Naive thymus-derived CD4-positive, alpha-beta T cell (primary cell): ENCODE data around the gene RNASE9. TPM values are rescaled to one million over a fixed set of nuclear protein-coding genes. Genes with fewer than 3 reads are reported as not detected.
A peak's percentile ranks its signal among the peaks of the same experiment; 100 is the strongest.
"Not testable (repeated sequence)": the region's sequence is repeated elsewhere in the genome, so short reads cannot be mapped to it uniquely, and the experiment has no call there.

Source experiments
- ATAC-seq: fragments of 150-1000 bp; cut with Tn5 transposase; 2 replicates; pipeline ENCODE4 v1.10.0; 2021; ENCODE audit warnings: mild to moderate bottlenecking, moderate library complexity
- CTCF ChIA-PET: fragments of 350-600 bp; sonication (Branson Sonifier 250); formaldehyde crosslinking; loops from one replicate; lab custom pipeline; 2021; ENCODE audit warnings: antibody characterized with exemption; lab: Charles Lee
- POLR2A ChIA-PET: fragments of 350-600 bp; sonication (Branson Sonifier 250); formaldehyde crosslinking; loops from one replicate; lab custom pipeline; 2021; ENCODE audit warnings: antibody characterized with exemption, inconsistent platforms; lab: Charles Lee
- DNase-seq, 9 donors: peaks; one replicate each; pipeline versions ENCODE4 v3.0.0 to v3.0.0-alpha.2; 2020 to 2022; ENCODE audit warnings: mixed read lengths in 1 of 9
- H3K27ac ChIP-seq: one replicate; pipeline ENCODE4 v1.7.0; 2013; ENCODE audit warnings: mild to moderate bottlenecking, low read depth, low read length, moderate library complexity
- H3K27me3 ChIP-seq, 2 donors: one replicate each; pipeline ENCODE4 v1.7.0; 2013; ENCODE audit warnings: low read length in 2 of 2, mild to moderate bottlenecking in 2 of 2, moderate library complexity in 2 of 2; ENCODE audit not compliant: control insufficient read depth in 2 of 2, insufficient read depth in 2 of 2
- H3K36me3 ChIP-seq, 3 experiments: 1 replicate in 2 of 3; 2 replicates in 1 of 3; pipeline ENCODE4 v1.7.0; 2013; ENCODE audit warnings: low read length in 3 of 3, mild to moderate bottlenecking in 3 of 3, moderate library complexity in 1 of 3; ENCODE audit not compliant: insufficient read depth in 3 of 3, control insufficient read depth in 2 of 3
- H3K4me1 ChIP-seq, 2 donors: one replicate each; pipeline ENCODE4 v1.7.0; 2013; ENCODE audit warnings: low read length in 2 of 2, mild to moderate bottlenecking in 2 of 2, moderate library complexity in 1 of 2; ENCODE audit not compliant: control insufficient read depth in 2 of 2, insufficient read depth in 2 of 2
- H3K4me3 ChIP-seq: 2 replicates; pipeline ENCODE4 v1.7.0; 2013; ENCODE audit warnings: mild to moderate bottlenecking, low read length
- H3K9me3 ChIP-seq, 3 experiments: 1 replicate in 2 of 3; 2 replicates in 1 of 3; pipeline ENCODE4 v1.7.0; 2013; ENCODE audit warnings: low read length in 3 of 3; ENCODE audit not compliant: control insufficient read depth in 2 of 3
- H3K27ac Mint-ChIP-seq, 9 donors: one replicate each; pipeline ENCODE4 v1.8.0; 2020 to 2022; ENCODE audit warnings: mixed read lengths in 9 of 9, mild to moderate bottlenecking in 8 of 9, moderate library complexity in 5 of 9, inconsistent platforms in 2 of 9
- H3K27me3 Mint-ChIP-seq, 5 donors: one replicate each; pipeline ENCODE4 v1.8.0; 2021 to 2022; ENCODE audit warnings: mixed read lengths in 5 of 5, mild to moderate bottlenecking in 1 of 5
- H3K36me3 Mint-ChIP-seq, 5 donors: one replicate each; pipeline ENCODE4 v1.8.0; 2020 to 2022; ENCODE audit warnings: mixed read lengths in 5 of 5, mild to moderate bottlenecking in 3 of 5, inconsistent platforms in 1 of 5
- H3K4me1 Mint-ChIP-seq, 7 donors: one replicate each; pipeline ENCODE4 v1.8.0; 2020 to 2022; ENCODE audit warnings: mixed read lengths in 7 of 7, mild to moderate bottlenecking in 3 of 7, inconsistent platforms in 1 of 7
- H3K4me3 Mint-ChIP-seq, 10 donors: one replicate each; pipeline ENCODE4 v1.8.0; 2020 to 2022; ENCODE audit warnings: mild to moderate bottlenecking in 10 of 10, mixed read lengths in 10 of 10, moderate library complexity in 6 of 10, inconsistent platforms in 2 of 10
- H3K9me3 Mint-ChIP-seq, 11 donors: one replicate each; pipeline ENCODE4 v1.8.0; 2020 to 2022; ENCODE audit warnings: mixed read lengths in 11 of 11, mild to moderate bottlenecking in 4 of 11, inconsistent platforms in 1 of 11, moderate library complexity in 1 of 11
- intact Hi-C, 2 donors: fragments of 100-400 bp; cut with micrococcal nuclease; formaldehyde crosslinking; loops; one replicate each; pipeline ENCODE4 v1.15.1; 2023
- polyA plus RNA-seq, 2 donors: library from polyadenylated mRNA; unstranded; fragments of 300-500 nt; fragmentation: Illumina TruSeq; gene quantifications; one replicate each; pipeline ENCODE4 v1.2.3, GENCODE V29; 2021
- total RNA-seq, 6 experiments: library from RNA in 5 of 6; stranded (reverse) in 5 of 6; gene quantifications; 1 replicate in 5 of 6; 2 replicates in 1 of 6; pipeline ENCODE4 v1.2.3 and lab custom pipeline; 2021 to 2026

Gene RNASE9
- total and polyA plus RNA-seq, 7 experiments from 2014 or later = not detected

GRCh38 chr14:20595726-20596125 is 34.9 kb upstream of the RNASE9 start:
- Mint-ChIP-seq H3K27me3 (peaks cover 0 to 14% (median 0%) of the 10 kb centered on the region in 5 donors), H3K4me1 (peaks cover 0 to 12% (median 7%) of the 10 kb centered on the region in 7 donors)
- H3K9me3 Mint-ChIP-seq, H3K27me3 ChIP-seq, DNase-seq, H3K4me3 Mint-ChIP-seq, H3K36me3 ChIP-seq, CTCF ChIA-PET, H3K36me3 Mint-ChIP-seq, POLR2A ChIA-PET, H3K27ac ChIP-seq, ATAC-seq, H3K4me3 ChIP-seq, H3K4me1 ChIP-seq, H3K9me3 ChIP-seq, H3K27ac Mint-ChIP-seq, intact Hi-C loops: not testable (repeated sequence)

- no peak for ATAC-seq
- POLR2A ChIA-PET = no interaction called here
Measured at GRCh38 chr14:20592574-20592973, 31.7 kb upstream of the RNASE9 start.

GRCh38 chr14:20591235-20591634 is 30.4 kb upstream of the RNASE9 start, which contains the start of gene RNASE12:
Gene RNASE12 (minus strand): TSS chr14:20591376. CDS start chr14:20590723, 653 bp downstream.
- peaks cover 0 to 2% (median 0%) of the 10 kb centered on the region in 11 donors for H3K9me3 Mint-ChIP-seq
- H3K9me3 ChIP-seq = no peaks in the 10 kb centered on the region
- peaks cover 0 to 12% (median 7%) of the 10 kb centered on the region in 7 donors for H3K4me1 Mint-ChIP-seq
- H3K4me3 Mint-ChIP-seq = no peak within 1 kb of the TSS
- DNase-seq (no peak), ATAC-seq (no peak)
- CTCF ChIA-PET = no interaction called here
- no peak within 1 kb of the TSS for H3K27ac Mint-ChIP-seq
- peaks cover 0 to under 1% (median 0%) of the 10 kb centered on the region in 5 donors for H3K36me3 Mint-ChIP-seq
- H3K4me3 ChIP-seq = no peak within 1 kb of the TSS
- H3K27ac ChIP-seq = no peak within 1 kb of the TSS
- no peaks in the 10 kb centered on the region for H3K27me3 ChIP-seq
- intact Hi-C loops = no loop called here
- H3K36me3 ChIP-seq = no peaks in the 10 kb centered on the region
- H3K4me1 ChIP-seq = no peaks in the 10 kb centered on the region
- POLR2A ChIA-PET = no interaction called here
- H3K27me3 Mint-ChIP-seq = peaks cover 0 to 18% (median 4%) of the 10 kb centered on the region in 5 donors

More at GRCh38 chr14:20592574-20592973, 31.7 kb upstream of the RNASE9 start:
- peaks cover 0 to 2% (median 0%) of the 10 kb centered on the region in 11 donors for H3K9me3 Mint-ChIP-seq
- intact Hi-C loops = no loop called here
- peaks cover 0 to 18% (median 3%) of the 10 kb centered on the region in 5 donors for H3K27me3 Mint-ChIP-seq
- Histone ChIP-seq H3K4me1 (no peaks in the 10 kb centered on the region), H3K27ac (no peak overlapping the region), H3K36me3 (no peaks in the 10 kb centered on the region), H3K4me3 (no peak overlapping the region), H3K9me3 (no peaks in the 10 kb centered on the region), H3K27me3 (no peaks in the 10 kb centered on the region)
- H3K4me1 Mint-ChIP-seq = peaks cover 0 to 12% (median 7%) of the 10 kb centered on the region in 7 donors
- H3K4me3 Mint-ChIP-seq = no peak overlapping the region
- CTCF ChIA-PET = interaction anchor here (0.7 kb wide), 1 partner anchor 179 kb away, joined by 5 read pairs; the partner anchor contains the start of gene TEP1
- H3K36me3 Mint-ChIP-seq = no peaks in the 10 kb centered on the region
- H3K27ac Mint-ChIP-seq = no peak overlapping the region
- no peak for DNase-seq

GRCh38 chr14:20587489-20588154 is 26.8 kb upstream of the RNASE9 start, which contains the start of gene RNASE11:
Gene RNASE11 (minus strand): TSS chr14:20588001.
- H3K27ac ChIP-seq = no peak within 1 kb of the TSS
- ChIA-PET CTCF (interaction anchor here (0.5 kb wide), 1 partner anchor 285 kb away, joined by 3 read pairs; no protein-coding TSS in a partner anchor), POLR2A (interaction anchor here (0.5 kb wide), 1 partner anchor 136 kb away, joined by 3 read pairs; no protein-coding TSS in a partner anchor)
- no peaks in the 10 kb centered on the region for H3K27me3 ChIP-seq
- Mint-ChIP-seq H3K27ac (peak within 1 kb of the TSS in 2 of 9 donors; percentile 9 to 29), H3K4me1 (peaks cover 0 to 8% (median 4%) of the 10 kb centered on the region in 7 donors), H3K9me3 (peaks cover 0 to 10% (median 2%) of the 10 kb centered on the region in 11 donors), H3K27me3 (peaks cover 0 to 22% (median 5%) of the 10 kb centered on the region in 5 donors), H3K36me3 (peaks cover 0 to 6% (median 0%) of the 10 kb centered on the region in 5 donors), H3K4me3 (no peak within 1 kb of the TSS)
- no peaks in the 10 kb centered on the region for H3K36me3 ChIP-seq
- H3K9me3 ChIP-seq = no peaks in the 10 kb centered on the region
- no peak within 1 kb of the TSS for H3K4me3 ChIP-seq
- no peak for DNase-seq
- ATAC-seq = no peak
- intact Hi-C loops = no loop called here
- no peaks in the 10 kb centered on the region for H3K4me1 ChIP-seq

GRCh38 chr14:20583908-20584307 is 23.1 kb upstream of the RNASE9 start:
- Mint-ChIP-seq H3K4me3 (no peak overlapping the region), H3K9me3 (peaks cover 0 to 10% (median 2%) of the 10 kb centered on the region in 11 donors), H3K27me3 (peaks cover 0 to 8% (median 5%) of the 10 kb centered on the region in 5 donors), H3K27ac (no peak overlapping the region), H3K36me3 (peaks cover 0 to 6% (median 0%) of the 10 kb centered on the region in 5 donors), H3K4me1 (peaks cover 0 to 5% (median 0%) of the 10 kb centered on the region in 7 donors)
- DNase-seq (no peak), ATAC-seq (no peak)
- Histone ChIP-seq H3K4me3 (no peak overlapping the region), H3K27me3 (no peaks in the 10 kb centered on the region), H3K27ac (no peak overlapping the region), H3K4me1 (no peaks in the 10 kb centered on the region), H3K9me3 (no peaks in the 10 kb centered on the region), H3K36me3 (no peaks in the 10 kb centered on the region)
- ChIA-PET CTCF (no interaction called here), POLR2A (no interaction called here)
- intact Hi-C loops = no loop called here

- Histone ChIP-seq H3K9me3 (no peaks in the 10 kb centered on the region), H3K27me3 (no peaks in the 10 kb centered on the region), H3K36me3 (no peaks in the 10 kb centered on the region), H3K4me3 (no peak overlapping the region), H3K4me1 (no peaks in the 10 kb centered on the region), H3K27ac (no peak overlapping the region)
- H3K27me3 Mint-ChIP-seq = peaks cover 0 to 8% (median 5%) of the 10 kb centered on the region in 5 donors
- intact Hi-C loops = no loop called here
- H3K27ac Mint-ChIP-seq = no peak overlapping the region
- peaks cover 0 to 6% (median 0%) of the 10 kb centered on the region in 5 donors for H3K36me3 Mint-ChIP-seq
- ChIA-PET POLR2A (no interaction called here), CTCF (interaction anchor here (1.3 kb wide), 1 partner anchor 168 kb away, joined by 3 read pairs; no protein-coding TSS in a partner anchor)
- H3K9me3 Mint-ChIP-seq = peaks cover 0 to 10% (median 2%) of the 10 kb centered on the region in 11 donors
- ATAC-seq = no peak
- peaks cover 0 to 5% (median 0%) of the 10 kb centered on the region in 7 donors for H3K4me1 Mint-ChIP-seq
- H3K4me3 Mint-ChIP-seq = no peak overlapping the region
- DNase-seq = no peak
Measured at GRCh38 chr14:20583142-20583541, 22.3 kb upstream of the RNASE9 start.
